GM12878 (cell line): ENCODE data around the gene HOATZ. TPM values are rescaled to one million over a fixed set of nuclear protein-coding genes. Genes with fewer than 3 reads are reported as not detected.

Experiments
- ATAC-seq: fragments of 200-7000 bp; cut with Tn5 transposase; 3 replicates; pipeline ENCODE4 v1.9.1; 2020; ENCODE audit warnings: mild to moderate bottlenecking, moderate library complexity
- BruUV-seq: library from RNA; stranded (reverse); fragments of 400-500 nt; replicated peaks from 2 replicates; lab custom pipeline; 2021; lab: Mats Ljungman, UMichigan
- CTCF ChIA-PET: fragments of 300-600 bp; sonication (Branson Sonifier 250); formaldehyde crosslinking; extraction: SDS; loops from one replicate; lab custom pipeline; 2021; ENCODE audit warnings: inconsistent platforms; lab: Yijun Ruan, JAX
- POLR2A ChIA-PET: fragments of 350-600 bp; formaldehyde crosslinking; extraction: SDS; loops from one replicate; lab custom pipeline; 2021; ENCODE audit warnings: inconsistent platforms; lab: Charles Lee
- RAD21 ChIA-PET: fragments of 300-600 bp; sonication (Branson Sonifier 250); formaldehyde crosslinking; loops from one replicate; lab custom pipeline; 2023; ENCODE audit warnings: antibody characterized with exemption; ENCODE audit not compliant: unreplicated experiment; lab: Charles Lee
- SMC1A ChIA-PET: fragments of 300-600 bp; sonication (Branson Sonifier 250); formaldehyde crosslinking; loops from one replicate; lab custom pipeline; 2023; ENCODE audit not compliant: unreplicated experiment, uncharacterized antibody; lab: Charles Lee
- DNase-seq: peaks from one replicate; pipeline ENCODE4 v3.0.0-alpha.2; 2011; ENCODE audit warnings: low read depth, low spot score
- FAIRE-seq: peaks from 3 replicates; lab custom pipeline; 2011; peaks lifted over from hg19 to GRCh38; lab: Jason Lieb, UNC
- H2AFZ ChIP-seq: 2 replicates; pipeline ENCODE4 v1.6.0; 2011; ENCODE audit warnings: low read depth, low read length, control low read depth; ENCODE audit not compliant: control insufficient read depth
- H3K27ac ChIP-seq: 2 replicates; pipeline ENCODE4 v1.5.1; 2011; ENCODE audit warnings: control low read depth; ENCODE audit not compliant: control insufficient read depth, insufficient read depth
- H3K27me3 ChIP-seq, 2 experiments: replicated peaks in 1 of 2; 2 replicates each; pipeline versions ENCODE4 v1.6.0 to v1.6.1; 2011; ENCODE audit warnings: low read length in 1 of 2; ENCODE audit not compliant: control insufficient read depth in 2 of 2, insufficient read depth in 2 of 2
- H3K36me3 ChIP-seq, 2 experiments: 2 replicates each; pipeline ENCODE4 v1.5.1; 2011; ENCODE audit warnings: low read length in 1 of 2; ENCODE audit not compliant: control insufficient read depth in 2 of 2, insufficient read depth in 2 of 2
- H3K4me1 ChIP-seq: 2 replicates; pipeline ENCODE4 v1.6.1; 2011; ENCODE audit warnings: mild to moderate bottlenecking, low read length, moderate library complexity, mixed read lengths; ENCODE audit not compliant: control insufficient read depth, insufficient read depth
- H3K4me2 ChIP-seq: 2 replicates; pipeline ENCODE4 v1.6.0; 2011; ENCODE audit warnings: control low read depth; ENCODE audit not compliant: control insufficient read depth, insufficient read depth
- H3K4me3 ChIP-seq: fragments of 200-600 bp; sonication (generic); 2 replicates; pipeline ENCODE4 v1.5.1; 2016
- H3K79me2 ChIP-seq: 2 replicates; pipeline ENCODE4 v1.6.0; 2011; ENCODE audit warnings: low read length; ENCODE audit not compliant: control insufficient read depth, insufficient read depth
- H3K9ac ChIP-seq: 2 replicates; pipeline ENCODE4 v1.8.0; 2011; ENCODE audit warnings: low read length, control low read depth, mixed read lengths; ENCODE audit not compliant: control insufficient read depth, insufficient read depth
- H3K9me3 ChIP-seq: replicated peaks from 3 replicates; pipeline ENCODE4 v1.5.1; 2011; ENCODE audit warnings: mild to moderate bottlenecking, low read length; ENCODE audit not compliant: control insufficient read depth, insufficient read depth
- H4K20me1 ChIP-seq: 2 replicates; pipeline ENCODE4 v1.6.0; 2011; ENCODE audit not compliant: control insufficient read depth, insufficient read depth
- CTCF ChIP-seq, 3 experiments: IDR thresholded peaks in 2 of 3; conservative IDR thresholded peaks in 1 of 3; 2 replicates each; pipeline ENCODE4 v1.5.1; 2011; ENCODE audit warnings: low read depth in 3 of 3, low read length in 3 of 3, mild to moderate bottlenecking in 3 of 3, control low read depth in 2 of 3, moderate library complexity in 2 of 3, inconsistent platforms in 1 of 3, mixed read lengths in 1 of 3; ENCODE audit not compliant: control insufficient read depth in 2 of 3, insufficient read depth in 1 of 3; ENCODE audit errors: extremely low read depth in 1 of 3
- KDM1A ChIP-seq: fragments of 200-600 bp; sonication (generic); IDR thresholded peaks from 2 replicates; pipeline ENCODE4 v1.6.1; 2016; ENCODE audit warnings: borderline replicate concordance
- MTA2 ChIP-seq: fragments of 450-650 bp; IDR thresholded peaks from 2 replicates; pipeline ENCODE4 v1.6.1; 2016; ENCODE audit warnings: low read depth, mild to moderate bottlenecking, moderate library complexity
- RELB ChIP-seq: fragments of 450-650 bp; IDR thresholded peaks from 2 replicates; pipeline ENCODE4 v1.6.1; 2017; ENCODE audit warnings: low read depth, mild to moderate bottlenecking, moderate library complexity
- WRNIP1 ChIP-seq: IDR thresholded peaks from 2 replicates; pipeline ENCODE4 v1.6.1; 2011; ENCODE audit warnings: low read depth, low read length, improper control_type of control experiment, borderline replicate concordance
- WGBS: methylation state at CpG from one replicate; pipeline ENCODE4 v1.1.6; 2016; ENCODE audit warnings: low lambda C conversion rate; ENCODE audit not compliant: insufficient replicate concordance, insufficient coverage; ENCODE audit errors: missing lambda C conversion rate; 5-methylcytosine and 5-hydroxymethylcytosine counted together
- in situ Hi-C: fragments of 300-500 bp; cut with MboI; formaldehyde crosslinking; loops from 9 replicates; pipeline ENCODE4 v1.14.3; 2018; ENCODE audit warnings: mixed read lengths
- intact Hi-C: fragments of 100-400 bp; cut with micrococcal nuclease; formaldehyde crosslinking; loops from one replicate; pipeline ENCODE4 v1.14.2; 2022; ENCODE audit not compliant: unreplicated experiment
- polyA plus RNA-seq, 11 experiments: library from polyadenylated mRNA; depleted of rRNA in 4 of 11; unstranded in 6 of 11; stranded (reverse) in 5 of 11; fragments of >200 nt; fragmentation: Nextera tagmentation in 4 of 11; fragmentation: Illumina TruSeq in 1 of 11; extraction: Ambion mirVana in 4 of 11; extraction: Trizol in 1 of 11; gene quantifications; 1 replicate in 1 of 11; 2 replicates in 10 of 11; pipeline versions ENCODE4 v1.2.1 to v1.2.3, GENCODE V29; 2011 to 2016; ENCODE audit warnings: inconsistent platforms in 2 of 11, missing spikeins in 2 of 11, low read depth in 1 of 11
- total RNA-seq, 4 experiments: library from RNA; depleted of rRNA in 3 of 4; stranded (reverse); fragments of >200 nt in 3 of 4; fragmentation: Illumina TruSeq in 1 of 4; extraction: Trizol in 1 of 4; gene quantifications; 2 replicates each; pipeline versions ENCODE4 v1.2.1 to v1.2.3, GENCODE V29; 2013 to 2021

Gene HOATZ
- total and polyA plus RNA-seq, 10 of the 15 experiments (the other 5 are each of a cell fraction or from before 2014, with no cell fraction given) = 0.28 TPM; not detected in 9

- Histone ChIP-seq H4K20me1 (no peaks in the 10 kb centered on the region), H2AFZ (no peak overlapping the region), H3K27ac (no peak overlapping the region), H3K79me2 (no peaks in the 10 kb centered on the region), H3K9me3 (no peaks in the 10 kb centered on the region; the same call in 2 of the 3 replicates), H3K4me2 (no peak overlapping the region), H3K36me3 (no peaks in the 10 kb centered on the region), H3K4me3 (no peak overlapping the region), H3K9ac (no peak overlapping the region), H3K27me3 (peaks cover 0 to 2% of the 10 kb centered on the region in 2 experiments; a peak in 1 of 4 replicates), H3K4me1 (no peaks in the 10 kb centered on the region)
- TF ChIP-seq CTCF (IDR thresholded peaks at IDR 0.05 in 2 of 3, conservative IDR thresholded peaks at IDR 0.05 in 1 of 3; ENCODE audit: control insufficient read depth in 2 of 3, extremely low read depth in 1 of 3, insufficient read depth in 1 of 3, low read depth in 3 of 3, low read length in 3 of 3) (no peak), RELB (no peak), MTA2 (no peak), WRNIP1 (no peak), KDM1A (no peak)
- FAIRE-seq = no peak
- ChIA-PET SMC1A (interaction anchor here (1.0 to 1.3 kb wide), 2 partner anchors 21 to 282 kb away, joined by 3 to 4 read pairs; no protein-coding TSS in a partner anchor), POLR2A (interaction anchor here (0.5 kb wide), 1 partner anchor 383 kb away, joined by 3 read pairs; no protein-coding TSS in a partner anchor), RAD21 (no interaction called here), CTCF (interaction anchor here (1.4 to 5.0 kb wide), 3 partner anchors 9 to 275 kb away, joined by 4 to 24 read pairs (median 7); no protein-coding TSS in a partner anchor)
- DNase-seq = no peak
- intact Hi-C loops (loop anchor here (10.0 kb wide), 1 partner anchor 425 kb away; no protein-coding TSS in a partner anchor), in situ Hi-C loops (no loop called here)
- ATAC-seq = no peak
- no TSS peak for BruUV-seq
- 44% methylated on average over 11 of the region's 11 CpGs for WGBS
Observed at GRCh38 chr11:111559800-111560464, 45.4 kb downstream of the HOATZ start.
